Measurements from ENCODE around the gene ENPP7.
A peak's percentile ranks its signal among the peaks of the same experiment; 100 is the strongest.
"Not testable (repeated sequence)": the region's sequence is repeated elsewhere in the genome, so short reads cannot be mapped to it uniquely, and the experiment has no call there.

Gene ENPP7

DNA sequence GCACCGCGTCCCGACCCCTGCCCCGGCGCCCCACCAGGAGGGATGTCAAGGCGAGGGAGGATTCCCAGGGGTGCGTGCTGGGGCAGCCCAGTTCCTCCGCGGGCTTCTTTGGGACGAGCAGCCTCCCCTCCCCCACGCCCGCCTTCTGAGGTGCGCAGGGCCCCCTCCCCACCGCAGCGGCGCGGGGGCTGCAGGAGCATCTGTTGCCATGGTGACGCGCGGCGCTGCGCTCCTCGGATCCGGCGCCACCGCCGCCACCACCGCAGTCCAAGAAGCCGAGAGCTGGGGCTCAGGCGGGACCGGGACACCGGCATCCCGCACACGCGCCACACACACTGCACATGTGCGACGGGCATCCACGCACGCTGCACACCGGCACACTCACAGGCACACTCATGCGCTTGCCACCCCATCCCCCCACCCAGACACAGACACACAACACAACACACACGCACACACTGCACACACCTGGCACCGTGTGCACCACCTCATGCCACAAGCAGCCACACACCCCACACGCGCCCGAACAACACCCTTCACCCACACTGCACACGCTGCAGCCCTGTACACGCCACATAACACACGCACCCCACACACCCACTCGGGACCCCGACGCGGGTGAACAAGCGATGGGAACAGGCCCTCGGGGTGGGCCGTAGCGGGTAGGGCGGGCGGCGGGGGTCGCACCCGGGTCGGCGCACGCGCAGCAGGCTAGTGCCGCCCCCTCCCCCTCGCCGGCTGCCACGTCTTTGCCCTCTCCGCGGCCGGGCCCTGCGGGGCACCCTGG lies 17.0 kb downstream of the ENPP7 start:
- peaks cover 66% of the 10 kb centered on the region for H3K27me3 ChIP-seq (ENCODE audit: control insufficient read depth, insufficient read depth, low read length)
- no peaks in the 10 kb centered on the region for H3K36me3 ChIP-seq (ENCODE audit: insufficient read depth, low read length)
- H3K4me3 ChIP-seq (ENCODE audit: low read length): no peak overlapping the region
- no peaks in the 10 kb centered on the region for H3K9me3 ChIP-seq (replicated peaks; ENCODE audit: low read length)
- peaks cover 5% of the 10 kb centered on the region for H3K4me1 ChIP-seq (ENCODE audit: control insufficient read depth, insufficient read depth, low read length)
- no peak overlapping the region for H3K9ac ChIP-seq (ENCODE audit: low read depth, low read length)
- H3K4me2 ChIP-seq (ENCODE audit: low read length): no peak overlapping the region

DNA sequence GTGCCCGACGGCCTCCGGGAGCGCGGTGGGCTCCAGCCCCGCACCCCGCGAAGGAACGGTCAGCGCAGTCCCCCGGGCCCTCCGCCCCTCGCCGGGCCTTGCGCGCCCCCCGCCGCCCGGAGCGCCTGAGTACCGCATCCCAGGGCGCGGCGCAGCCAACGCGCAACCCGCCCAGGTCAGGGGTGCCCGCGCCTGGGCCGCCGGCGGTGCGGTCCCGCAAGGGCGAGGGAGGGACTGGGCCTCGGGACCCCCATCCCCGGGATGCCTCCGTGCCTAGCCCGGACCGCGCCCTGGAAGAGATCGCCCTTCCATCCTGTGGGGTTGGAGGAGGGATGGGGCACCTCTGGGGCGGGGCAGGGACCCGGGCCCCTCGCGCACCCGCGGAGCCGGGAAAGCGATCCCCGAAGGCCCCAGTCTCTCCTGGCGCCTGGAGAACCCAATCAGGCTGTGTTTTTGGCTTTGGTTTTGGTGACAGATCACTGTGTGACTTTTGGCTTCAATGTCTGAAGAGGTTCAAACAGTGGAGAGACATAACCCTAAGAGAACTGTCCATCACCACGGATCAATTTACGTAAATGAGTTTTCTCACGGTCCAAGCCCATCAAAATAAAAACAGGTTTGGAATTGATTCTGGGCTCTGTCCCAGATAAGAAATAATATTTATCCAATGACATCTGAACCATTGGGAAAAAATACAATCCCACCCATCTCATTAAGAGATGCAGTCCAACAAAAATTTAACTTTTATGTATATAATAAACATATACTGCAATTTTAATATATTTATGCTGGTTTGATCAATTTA lies 17.8 kb downstream of the ENPP7 start:
- H3K27me3 ChIP-seq (ENCODE audit: control insufficient read depth, insufficient read depth, low read length): peaks cover 62% of the 10 kb centered on the region
- no peak overlapping the region for H3K9ac ChIP-seq (ENCODE audit: low read depth, low read length)
- H3K36me3 ChIP-seq (ENCODE audit: insufficient read depth, low read length): no peaks in the 10 kb centered on the region
- no peaks in the 10 kb centered on the region for H3K9me3 ChIP-seq (replicated peaks; ENCODE audit: low read length)
- no peak overlapping the region for H3K4me3 ChIP-seq (ENCODE audit: low read length)
- no peak overlapping the region for H3K4me2 ChIP-seq (ENCODE audit: low read length)
- H3K4me1 ChIP-seq (ENCODE audit: control insufficient read depth, insufficient read depth, low read length): peaks cover 5% of the 10 kb centered on the region

DNA sequence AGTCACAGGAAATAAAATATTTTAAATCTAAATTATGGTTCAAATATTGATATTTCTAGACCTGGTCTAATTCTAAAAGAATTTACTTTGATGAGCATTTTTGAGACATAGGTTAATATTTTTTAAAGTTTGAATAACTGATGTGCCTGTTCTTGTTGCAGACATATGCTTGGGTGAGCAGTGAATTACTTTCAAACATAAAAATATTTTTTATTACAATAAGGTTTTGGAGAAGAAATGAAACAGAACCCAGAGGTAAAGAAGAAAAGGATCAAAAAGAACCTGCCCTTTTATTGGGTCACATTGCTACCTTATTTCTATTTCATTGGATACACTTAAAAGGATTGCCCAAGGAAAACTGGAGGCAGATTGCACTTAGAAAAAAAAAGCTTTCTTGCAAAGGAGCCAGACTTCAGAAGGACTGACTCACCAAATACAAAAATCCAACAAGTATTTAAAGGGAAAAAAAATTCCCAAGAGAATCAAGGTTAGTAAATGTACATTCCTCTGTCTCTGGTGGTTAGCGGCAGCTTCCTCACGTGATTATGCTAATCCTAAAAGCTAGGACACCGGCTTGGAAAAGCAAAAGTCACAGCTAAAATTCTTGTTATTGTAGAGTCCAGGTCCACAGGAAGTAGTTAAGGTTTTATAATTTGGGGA lies 18.5 kb downstream of the ENPP7 start:
- Histone ChIP-seq H3K4me3 (ENCODE audit: low read length) (no peak overlapping the region), H3K4me1 (ENCODE audit: control insufficient read depth, insufficient read depth, low read length) (peaks cover 5% of the 10 kb centered on the region), H3K9me3 (replicated peaks; ENCODE audit: low read length) (no peaks in the 10 kb centered on the region), H3K9ac (ENCODE audit: low read depth, low read length) (no peak overlapping the region), H3K36me3 (ENCODE audit: insufficient read depth, low read length) (no peaks in the 10 kb centered on the region), H3K27me3 (ENCODE audit: control insufficient read depth, insufficient read depth, low read length) (peaks cover 61% of the 10 kb centered on the region), H3K4me2 (ENCODE audit: low read length) (peak overlapping the region; percentile 39)

DNA sequence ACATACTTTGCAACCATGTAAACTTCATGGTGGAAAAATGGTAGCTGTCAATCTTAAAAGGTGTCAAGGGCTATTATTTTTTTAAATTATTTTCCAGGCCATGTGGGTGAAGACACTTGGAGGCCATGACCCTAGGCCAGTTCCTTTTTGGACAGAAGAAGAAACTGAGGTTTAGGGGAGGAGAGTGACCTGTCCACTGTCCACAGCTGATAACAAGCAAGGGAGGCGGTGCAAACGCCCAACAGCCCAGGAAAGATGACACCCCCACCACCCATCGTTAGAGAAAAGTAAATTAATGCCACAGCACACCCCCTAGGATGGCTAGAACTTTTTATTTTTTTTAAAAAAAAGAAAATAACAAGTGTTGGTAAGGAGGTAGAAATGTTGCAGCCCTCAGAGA lies 19.2 kb downstream of the ENPP7 start:
- Histone ChIP-seq H3K9ac (ENCODE audit: low read depth, low read length) (no peak overlapping the region), H3K4me2 (ENCODE audit: low read length) (peak overlapping the region; percentile 39), H3K4me1 (ENCODE audit: control insufficient read depth, insufficient read depth, low read length) (peaks cover 5% of the 10 kb centered on the region), H3K36me3 (ENCODE audit: insufficient read depth, low read length) (no peaks in the 10 kb centered on the region), H3K27me3 (ENCODE audit: control insufficient read depth, insufficient read depth, low read length) (peaks cover 66% of the 10 kb centered on the region), H3K9me3 (replicated peaks; ENCODE audit: low read length) (no peaks in the 10 kb centered on the region), H3K4me3 (ENCODE audit: low read length) (no peak overlapping the region)

DNA sequence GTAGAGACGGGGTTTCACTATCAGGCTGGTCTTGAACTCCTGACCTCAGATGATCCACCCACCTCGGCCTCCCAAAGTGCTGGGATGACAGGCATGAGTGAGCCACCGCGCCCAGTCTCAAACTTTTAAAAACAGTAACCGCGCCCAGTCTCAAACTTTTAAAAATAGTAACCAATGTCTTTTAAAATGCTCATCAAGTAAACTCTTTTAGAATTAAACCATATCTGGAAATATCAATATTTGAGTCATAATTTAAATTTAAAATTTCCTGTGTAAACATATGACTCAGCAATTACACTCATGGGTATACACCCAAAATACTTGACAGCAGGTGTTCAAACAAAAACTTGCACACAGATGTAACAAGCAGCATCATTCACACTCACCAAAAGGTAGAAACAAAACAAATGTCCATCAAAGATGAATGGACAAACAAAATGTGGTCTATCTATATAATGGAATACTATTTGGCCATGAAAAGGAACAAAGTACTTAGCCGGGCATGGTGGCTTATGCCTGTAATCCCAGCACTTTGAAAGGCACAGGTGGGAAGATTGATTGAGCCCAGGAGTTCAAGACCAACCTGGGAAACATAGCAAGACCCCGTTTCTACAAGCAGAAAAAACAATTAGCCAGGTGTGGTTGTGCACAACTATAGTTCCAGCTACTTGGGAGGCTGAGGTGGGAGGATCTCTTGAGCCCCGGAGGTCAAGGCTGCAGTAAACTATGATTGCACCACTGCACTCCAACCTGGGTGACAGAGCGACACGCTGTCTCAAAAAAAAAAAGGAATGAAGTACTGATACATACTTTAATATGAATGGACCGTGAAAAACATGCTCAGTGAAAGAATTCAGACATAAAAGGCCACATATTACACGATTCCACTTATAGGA lies 20.2 kb downstream of the ENPP7 start:
- Histone ChIP-seq H3K4me3 (ENCODE audit: low read length) (no peak overlapping the region), H3K27me3 (ENCODE audit: control insufficient read depth, insufficient read depth, low read length) (peaks cover 61% of the 10 kb centered on the region), H3K36me3 (ENCODE audit: insufficient read depth, low read length) (no peaks in the 10 kb centered on the region), H3K9me3 (replicated peaks; ENCODE audit: low read length) (no peaks in the 10 kb centered on the region), H3K4me2 (ENCODE audit: low read length) (no peak overlapping the region), H3K9ac (ENCODE audit: low read depth, low read length) (no peak overlapping the region), H3K4me1 (ENCODE audit: control insufficient read depth, insufficient read depth, low read length) (peaks cover 5% of the 10 kb centered on the region)

DNA sequence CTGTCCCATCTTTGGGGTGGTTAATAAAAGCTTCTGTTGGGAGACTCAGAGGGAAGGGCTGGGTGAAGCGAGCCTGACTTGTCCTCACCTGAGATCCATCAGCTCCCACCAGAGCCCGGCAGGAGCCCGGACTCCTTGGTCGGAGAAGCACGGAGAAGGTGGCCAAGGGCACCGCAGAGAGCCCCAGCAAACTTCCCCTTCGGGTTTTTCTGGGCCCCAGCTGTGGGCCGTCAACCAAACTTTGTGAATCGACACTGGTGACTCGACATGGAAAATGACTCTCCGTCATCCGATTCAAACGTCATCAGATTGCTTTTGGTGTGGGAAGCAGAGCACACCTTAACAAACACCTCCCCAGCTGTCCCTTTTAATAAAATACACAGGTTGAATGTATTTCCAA lies 21.4 kb downstream of the ENPP7 start:
- Histone ChIP-seq H3K9ac (ENCODE audit: low read depth, low read length) (no peak overlapping the region), H3K27me3 (ENCODE audit: control insufficient read depth, insufficient read depth, low read length) (peaks cover 57% of the 10 kb centered on the region)

DNA sequence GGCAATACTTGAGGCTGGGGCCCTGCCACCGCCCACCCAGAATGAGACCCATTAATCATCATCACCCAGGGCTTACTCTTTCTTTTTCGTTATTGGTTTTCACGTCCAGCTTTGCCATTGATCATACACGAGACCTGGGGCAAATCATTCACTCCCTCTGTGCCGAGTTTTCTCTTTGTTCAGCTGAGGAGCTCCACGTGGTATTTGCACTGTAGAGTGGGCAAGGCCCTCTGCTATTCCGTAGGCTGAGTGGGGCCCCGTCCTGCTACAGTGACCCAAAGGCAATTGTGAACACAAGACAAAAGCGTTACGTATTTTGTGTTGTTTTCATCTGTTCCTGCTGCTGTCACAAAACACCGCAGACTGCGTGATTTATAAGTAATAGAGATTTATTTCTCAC lies 23.6 kb downstream of the ENPP7 start:
- peaks cover 50% of the 10 kb centered on the region for H3K27me3 ChIP-seq (ENCODE audit: control insufficient read depth, insufficient read depth, low read length)
- no peak overlapping the region for H3K4me3 ChIP-seq (ENCODE audit: low read length)
- H3K36me3 ChIP-seq (ENCODE audit: insufficient read depth, low read length): no peaks in the 10 kb centered on the region
- H3K4me2 ChIP-seq (ENCODE audit: low read length): no peak overlapping the region
- no peak overlapping the region for H3K9ac ChIP-seq (ENCODE audit: low read depth, low read length)
- H3K4me1 ChIP-seq (ENCODE audit: control insufficient read depth, insufficient read depth, low read length): peaks cover 5% of the 10 kb centered on the region
- H3K9me3 ChIP-seq (replicated peaks; ENCODE audit: low read length): no peaks in the 10 kb centered on the region

More for the DNA sequence above, 21.4 kb downstream of the ENPP7 start:
- Histone ChIP-seq H3K36me3 (ENCODE audit: insufficient read depth, low read length) (no peaks in the 10 kb centered on the region), H3K9me3 (replicated peaks; ENCODE audit: low read length) (no peaks in the 10 kb centered on the region), H3K4me2 (ENCODE audit: low read length) (no peak overlapping the region), H3K4me1 (ENCODE audit: control insufficient read depth, insufficient read depth, low read length) (peaks cover 5% of the 10 kb centered on the region), H3K4me3 (ENCODE audit: low read length) (no peak overlapping the region)

DNA sequence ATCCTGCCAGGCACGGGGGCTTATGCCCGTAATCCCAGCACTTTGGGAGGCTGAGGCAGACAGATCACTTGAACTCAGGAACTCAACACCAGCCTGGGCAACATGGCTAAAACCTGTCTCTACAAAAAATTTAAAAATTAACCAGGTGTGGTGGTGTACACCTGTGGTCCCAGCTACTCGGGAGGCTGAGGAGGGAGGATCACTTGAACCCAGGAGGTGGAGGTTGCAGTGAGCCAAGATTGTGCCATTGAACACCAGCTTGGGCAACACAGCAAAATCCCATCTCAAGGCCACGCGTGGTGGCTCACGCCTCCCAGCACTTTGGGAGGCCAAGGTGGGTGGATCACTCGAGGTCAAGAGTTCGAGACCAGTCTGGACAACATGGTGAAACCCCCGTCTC lies 24.2 kb downstream of the ENPP7 start:
- H3K9ac ChIP-seq (ENCODE audit: low read depth, low read length); H3K4me1 ChIP-seq (ENCODE audit: control insufficient read depth, insufficient read depth, low read length); H3K4me3 ChIP-seq (ENCODE audit: low read length); H3K9me3 ChIP-seq (replicated peaks; ENCODE audit: low read length); H3K36me3 ChIP-seq (ENCODE audit: insufficient read depth, low read length); H3K4me2 ChIP-seq (ENCODE audit: low read length): not testable (repeated sequence)
- peaks cover 47% of the 10 kb centered on the region for H3K27me3 ChIP-seq (ENCODE audit: control insufficient read depth, insufficient read depth, low read length)

DNA sequence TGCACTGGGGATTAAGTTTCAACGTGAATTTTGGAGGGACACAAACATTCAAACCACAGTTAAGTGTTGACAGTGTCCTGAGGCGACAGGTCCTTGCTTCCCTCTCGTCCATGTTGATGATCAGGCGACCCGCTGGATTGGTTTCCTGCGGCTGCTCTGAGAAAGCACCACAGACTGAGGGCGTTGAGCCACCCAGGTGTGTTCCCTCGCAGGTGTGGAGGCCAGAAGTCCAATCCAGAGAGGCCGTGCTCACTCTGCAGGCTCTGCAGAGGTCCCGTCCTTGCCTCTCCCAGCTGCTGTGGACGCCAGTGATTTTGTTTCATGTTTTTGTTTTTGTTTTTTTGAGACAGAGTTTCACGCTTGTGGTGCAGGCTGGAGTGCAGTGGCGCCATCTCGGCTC lies 24.8 kb downstream of the ENPP7 start:
- Histone ChIP-seq H3K9me3 (replicated peaks; ENCODE audit: low read length) (no peaks in the 10 kb centered on the region), H3K4me2 (ENCODE audit: low read length) (no peak overlapping the region)

DNA sequence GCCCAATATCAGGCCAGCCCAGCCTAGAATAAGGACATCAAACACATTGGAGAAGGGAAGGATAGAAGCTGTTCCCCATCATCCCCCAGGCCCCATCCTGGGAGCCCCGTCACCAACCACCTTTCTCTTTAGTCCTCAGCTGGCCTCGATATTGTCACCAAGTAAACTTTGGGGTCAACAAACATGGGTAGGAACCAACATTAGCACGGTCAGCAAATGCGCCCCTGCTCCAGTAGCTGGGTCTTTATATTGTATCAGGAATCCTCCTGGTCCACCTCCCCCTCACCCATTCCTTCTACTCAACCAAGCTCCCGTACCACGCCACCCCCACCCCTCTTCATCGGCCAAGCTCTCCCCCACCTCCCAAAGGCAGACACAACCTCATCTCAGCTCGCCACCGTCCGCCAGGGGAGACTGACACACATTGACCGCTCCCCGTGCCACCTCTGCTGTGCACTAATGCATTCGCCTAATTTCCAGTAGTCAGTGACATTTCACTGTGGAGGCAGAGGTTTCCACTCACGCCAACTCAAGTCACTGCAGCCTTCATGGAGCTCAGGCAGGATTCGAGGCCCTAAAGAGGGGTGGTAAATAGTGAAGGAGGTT lies 26.5 kb downstream of the ENPP7 start:
- Histone ChIP-seq H3K9ac (ENCODE audit: low read depth, low read length) (no peak overlapping the region), H3K9me3 (replicated peaks; ENCODE audit: low read length) (no peaks in the 10 kb centered on the region), H3K36me3 (ENCODE audit: insufficient read depth, low read length) (no peaks in the 10 kb centered on the region), H3K4me1 (ENCODE audit: control insufficient read depth, insufficient read depth, low read length) (no peaks in the 10 kb centered on the region), H3K4me3 (ENCODE audit: low read length) (no peak overlapping the region), H3K27me3 (ENCODE audit: control insufficient read depth, insufficient read depth, low read length) (peaks cover 46% of the 10 kb centered on the region), H3K4me2 (ENCODE audit: low read length) (no peak overlapping the region)

More for the DNA sequence above, 24.8 kb downstream of the ENPP7 start:
- H3K36me3 ChIP-seq (ENCODE audit: insufficient read depth, low read length): no peaks in the 10 kb centered on the region
- H3K4me1 ChIP-seq (ENCODE audit: control insufficient read depth, insufficient read depth, low read length): no peaks in the 10 kb centered on the region
- H3K27me3 ChIP-seq (ENCODE audit: control insufficient read depth, insufficient read depth, low read length): peaks cover 50% of the 10 kb centered on the region
- H3K9ac ChIP-seq (ENCODE audit: low read depth, low read length): no peak overlapping the region
- no peak overlapping the region for H3K4me3 ChIP-seq (ENCODE audit: low read length)
